Glomerular visceral epithelial cell (primary cell): ENCODE data around the gene C7orf57.
"Not testable (repeated sequence)": the region's sequence is repeated elsewhere in the genome, so short reads cannot be mapped to it uniquely, and the experiment has no call there.

Source experiments
- DNase-seq: peaks from one replicate; pipeline ENCODE4 v3.0.0-alpha.2; 2016; ENCODE audit errors: extremely low spot score

Gene C7orf57

GRCh38 chr7:48035967-48036478 lies 680 bp downstream of the C7orf57 start:
- DNase-seq, result peak; percentile 25

DNA sequence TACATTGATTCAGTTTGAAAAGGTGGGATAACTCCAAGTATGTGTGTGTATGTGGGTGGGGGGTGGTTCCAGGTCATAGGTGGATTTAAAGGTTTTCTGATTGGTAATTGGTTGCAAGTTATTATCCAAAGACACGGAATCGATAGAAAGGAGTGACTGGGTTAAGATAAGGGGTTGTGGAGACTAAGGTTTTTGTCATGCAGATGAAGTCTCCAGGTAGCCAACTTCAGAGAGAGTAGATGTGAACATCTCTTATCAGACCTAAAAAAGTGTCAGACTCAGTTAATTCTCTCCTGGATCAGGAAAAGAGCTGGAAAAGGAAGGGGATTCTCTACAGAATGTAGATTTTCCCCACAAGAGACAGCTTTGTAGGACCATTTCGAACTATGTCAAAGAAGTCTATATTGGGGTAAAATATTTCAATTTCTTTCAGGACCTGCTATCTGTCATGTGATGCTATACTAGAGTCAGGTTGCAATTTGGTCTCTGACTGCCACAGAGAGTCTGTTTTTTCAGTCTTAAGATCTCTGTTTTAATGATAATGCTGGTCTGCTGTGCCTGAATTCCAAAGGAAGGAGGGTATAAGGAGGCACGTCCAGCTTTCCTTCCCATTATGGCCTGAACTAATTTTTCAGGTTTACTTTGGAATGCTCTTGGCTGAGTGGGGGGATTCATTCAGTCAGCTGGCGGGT lies 3.6 kb downstream of the C7orf57 start:
- no peak for DNase-seq

GRCh38 chr7:48040944-48041652 lies 5.8 kb downstream of the C7orf57 start:
- DNase-seq, result peak; percentile 27

- DNase-seq, result peak; percentile 30
These were observed 6.3 kb downstream of the C7orf57 start for GRCh38 chr7:48041653-48041970.

DNA sequence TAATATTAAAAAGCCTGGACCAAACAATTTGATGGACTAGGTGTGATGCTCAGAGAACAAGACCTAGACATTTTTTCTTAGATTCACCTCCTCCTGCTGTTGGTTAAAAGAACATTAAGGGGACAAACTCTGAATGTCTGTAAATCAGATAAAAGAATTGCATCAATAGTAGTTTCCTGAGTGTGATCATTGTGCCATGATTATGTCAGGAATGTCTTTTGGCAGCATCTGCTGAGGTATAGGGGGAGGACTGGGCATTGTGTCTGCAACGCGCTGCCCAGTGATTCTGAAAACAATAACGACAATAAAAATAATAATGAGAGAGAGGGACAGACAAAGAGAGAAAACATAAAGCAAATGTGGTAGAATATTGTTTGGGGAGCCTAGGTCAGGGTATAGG lies 6.9 kb downstream of the C7orf57 start:
- peak; percentile 5 for DNase-seq

- no peak for DNase-seq
These were observed 7.3 kb downstream of the C7orf57 start for GRCh38 chr7:48042636-48043035.

GRCh38 chr7:48045195-48045765 lies 9.9 kb downstream of the C7orf57 start:
- no peak for DNase-seq

GRCh38 chr7:48046458-48046857 lies 11.1 kb downstream of the C7orf57 start:
- no peak for DNase-seq

- no peak for DNase-seq
These were observed 12.8 kb downstream of the C7orf57 start for GRCh38 chr7:48048113-48048512.

GRCh38 chr7:48049850-48050249 lies 14.5 kb downstream of the C7orf57 start:
- no peak for DNase-seq

DNA sequence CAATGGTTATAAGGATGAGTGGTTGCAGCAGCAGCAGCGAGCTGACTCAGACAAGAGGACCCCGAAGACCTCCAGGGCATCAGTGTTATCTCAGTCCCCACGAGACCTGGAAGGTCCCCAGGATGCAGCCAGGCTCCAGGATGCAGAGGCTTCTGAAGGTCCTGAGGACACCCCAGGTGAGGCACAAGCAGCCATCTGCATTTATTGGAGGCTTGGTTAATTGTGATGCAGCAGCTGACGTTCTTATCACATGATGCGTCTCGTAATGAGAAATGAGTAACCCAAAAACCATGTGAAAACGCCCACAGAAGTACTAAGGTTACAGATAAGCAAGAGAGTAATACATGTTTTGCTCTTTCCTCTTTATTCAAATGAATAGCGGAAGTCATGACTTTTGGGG lies 17.4 kb downstream of the C7orf57 start:
- DNase-seq, result peak; percentile 44

GRCh38 chr7:48053736-48054135 lies 18.4 kb downstream of the C7orf57 start:
- DNase-seq, result no peak

- DNase-seq, result no peak
These were observed 23.6 kb downstream of the C7orf57 start for GRCh38 chr7:48058990-48059389.

GRCh38 chr7:48059706-48060105 lies 24.4 kb downstream of the C7orf57 start:
- no peak for DNase-seq

DNA sequence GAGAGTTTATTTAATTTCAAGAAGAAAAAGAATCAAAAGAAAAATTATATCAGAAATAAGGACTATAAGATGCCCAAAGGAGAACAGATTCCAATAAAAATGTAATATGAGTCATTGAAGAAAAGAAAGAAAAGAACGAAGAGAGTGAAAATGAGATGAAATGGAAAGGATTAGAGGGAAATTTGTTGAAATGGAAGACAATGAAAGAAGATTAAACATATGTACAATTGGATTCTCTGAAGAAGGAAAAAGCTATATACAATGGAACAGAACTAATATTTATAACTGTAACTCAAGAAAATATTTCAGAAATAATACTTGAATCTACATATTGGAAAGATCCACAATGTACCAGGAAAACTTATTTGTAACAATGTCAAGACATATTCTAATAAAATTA lies 28.6 kb downstream of the C7orf57 start:
- DNase-seq, result no peak

DNA sequence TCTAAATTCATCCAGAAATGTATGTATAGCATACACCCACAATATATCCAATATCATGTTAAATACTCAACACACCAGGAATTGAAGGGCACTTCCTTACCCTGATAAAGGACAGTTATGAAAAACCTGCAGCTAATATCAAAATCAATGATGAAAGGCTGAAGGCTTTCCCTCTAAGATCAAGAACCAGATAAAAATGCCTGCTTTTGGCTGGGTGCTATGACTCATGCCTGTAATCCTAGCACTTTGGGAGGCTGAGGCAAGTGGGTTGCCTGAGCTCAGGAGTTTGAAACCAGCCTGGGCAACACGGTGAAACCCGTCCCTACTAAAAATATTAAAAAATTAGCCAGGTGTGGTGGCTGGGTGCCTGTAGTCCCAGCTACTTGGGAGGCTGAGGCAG lies 32.1 kb downstream of the C7orf57 start:
- DNase-seq, result no peak

DNA sequence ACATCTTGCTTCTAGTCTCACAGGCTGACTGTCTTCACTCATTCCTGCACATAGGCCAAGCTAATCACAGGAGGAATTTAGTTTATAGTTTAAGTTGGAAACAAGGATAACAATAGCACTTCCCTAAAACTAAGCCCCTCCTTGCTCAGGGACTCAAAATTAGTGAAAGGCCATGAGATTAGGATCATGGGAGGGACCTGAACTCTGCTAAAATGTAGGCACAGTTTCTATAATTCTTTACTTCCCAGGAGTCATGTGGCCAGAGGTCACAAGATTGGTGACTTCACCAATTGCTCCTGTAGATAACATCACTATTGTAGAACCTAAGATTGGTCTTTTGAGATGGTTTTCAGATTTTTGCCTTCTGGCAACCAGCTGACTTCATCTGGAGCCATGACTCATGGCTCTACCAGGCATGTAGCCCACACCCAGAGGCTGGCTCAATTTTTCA lies 38.9 kb downstream of the C7orf57 start:
- no peak for DNase-seq

DNA sequence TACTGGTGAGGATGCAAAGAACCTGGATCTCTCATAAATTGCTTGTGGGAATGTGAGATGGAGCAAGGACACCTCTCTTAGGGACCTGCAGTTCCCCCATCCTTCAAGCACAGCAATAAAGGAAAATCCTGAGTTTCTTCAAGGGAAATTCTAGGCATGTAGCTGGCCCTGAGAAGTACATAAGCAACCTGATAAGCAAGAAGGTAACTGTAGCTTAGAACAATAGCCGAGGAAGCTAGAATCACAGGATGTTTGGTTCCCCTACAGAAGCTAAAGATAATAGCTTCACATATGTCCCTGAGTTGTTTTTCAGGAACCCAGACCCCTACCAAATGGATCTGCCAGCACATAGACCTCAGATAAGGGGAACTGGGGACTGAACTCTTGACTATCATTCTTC lies 42.1 kb downstream of the C7orf57 start:
- no peak for DNase-seq

- DNase-seq, result no peak
These were observed 43.1 kb downstream of the C7orf57 start for GRCh38 chr7:48078470-48078869.

DNA sequence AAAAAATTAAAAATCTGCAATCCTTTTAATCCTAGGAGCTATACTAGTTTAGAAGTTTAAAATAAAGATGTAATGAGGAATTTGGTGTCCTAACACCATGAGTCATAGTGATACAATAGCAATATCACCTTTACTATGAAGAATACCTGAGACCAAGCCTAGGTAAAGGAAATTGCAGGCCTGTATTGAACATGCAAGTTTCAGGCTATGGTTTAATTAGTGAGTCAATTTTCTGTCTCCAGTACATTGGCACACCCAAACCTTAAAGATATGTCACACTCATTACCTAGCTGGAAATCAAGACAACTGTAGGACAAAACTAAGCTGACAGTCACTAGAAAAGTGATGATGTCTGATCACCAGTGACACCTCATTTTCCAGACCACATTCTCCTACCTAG lies 47.0 kb downstream of the C7orf57 start:
- not testable (repeated sequence) for DNase-seq

GRCh38 chr7:48083114-48083830 lies 47.9 kb downstream of the C7orf57 start:
- peak; percentile 70 for DNase-seq

- DNase-seq, result peak; percentile 98
These were observed 49.5 kb downstream of the C7orf57 start for GRCh38 chr7:48084727-48085432.
